ENCODE data around the gene ACAT2.

DNA sequence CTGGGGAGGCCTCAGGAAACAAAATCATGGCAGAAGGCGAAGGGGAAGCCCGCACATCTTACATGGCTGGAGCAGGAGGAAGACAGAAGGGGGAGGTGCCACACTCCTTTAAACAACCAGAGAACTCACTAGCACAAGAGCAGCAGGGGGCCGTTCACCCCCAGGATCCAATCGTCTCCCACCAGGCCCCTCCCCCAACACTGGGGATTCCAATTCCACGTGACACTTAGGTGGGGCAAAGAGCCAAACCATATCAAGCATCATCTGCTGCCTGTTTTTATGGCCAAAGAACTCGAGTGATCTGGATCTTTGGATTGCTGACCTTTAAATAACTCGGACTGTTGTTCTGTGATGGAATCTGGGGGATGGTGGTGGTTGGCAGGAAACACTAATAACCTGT is 66.2 kb downstream of the ACAT2 start:
- TF ChIP-seq CTCF (conservative IDR thresholded peaks at IDR 0.05) = no peak
- TF ChIP-seq ZFX (IDR thresholded peaks at IDR 0.05) = no peak
